Right ventricle myocardium superior (tissue), 1 donor: ENCODE data around the gene GARNL3. TPM values are rescaled to one million over a fixed set of nuclear protein-coding genes. Genes with fewer than 3 reads are reported as not detected.
A peak's percentile ranks its signal among the peaks of the same experiment; 100 is the strongest.

Source experiments
- ATAC-seq: fragments of 200-7000 bp; cut with Tn5 transposase; one replicate; pipeline ENCODE4 v1.9.1; 2020; ENCODE audit warnings: mild to moderate bottlenecking; ENCODE audit not compliant: poor library complexity
- DNase-seq: peaks from one replicate; pipeline ENCODE4 v3.0.0-alpha.2; 2020
- intact Hi-C: fragments of 100-400 bp; cut with DNase I; formaldehyde crosslinking; loops from one replicate; pipeline ENCODE4 v1.11.2; 2022
- total RNA-seq: library from RNA; stranded (reverse); fragmentation: NEBNext Ultra II Directional; extraction: Animal tissue kit (Norgen Biotek cat#: 25700); gene quantifications from one replicate; pipeline ENCODE4 v1.2.1, GENCODE V29; 2021
- donor health status: DM: no; HTN: yes; CAD: no; lungs with severe emphysema.

Gene GARNL3
- total RNA-seq, 1 donor from 2014 or later, result 12.6 TPM

GRCh38 chr9:127263664-127264063, 910 bp upstream of the GARNL3 start:
- intact Hi-C loops, result no loop called here
- ATAC-seq (peak; percentile 85), DNase-seq (no peak)

- intact Hi-C loops, result no loop called here
- DNase-seq, result no peak
- peak; percentile 14 for ATAC-seq
Measured at GRCh38 chr9:127267793-127268525, 3.4 kb downstream of the GARNL3 start.

- DNase-seq (no peak), ATAC-seq (no peak)
- intact Hi-C loops, result no loop called here
Measured at GRCh38 chr9:127269449-127269848, 4.9 kb downstream of the GARNL3 start.

- intact Hi-C loops, result no loop called here
- no peak for ATAC-seq
- DNase-seq, result no peak
Measured at GRCh38 chr9:127273326-127273725, 8.8 kb downstream of the GARNL3 start.

GRCh38 chr9:127277099-127277498, 12.5 kb downstream of the GARNL3 start:
- intact Hi-C loops, result no loop called here
- DNase-seq, result no peak

GRCh38 chr9:127277770-127278169, 13.2 kb downstream of the GARNL3 start:
- intact Hi-C loops, result no loop called here
- ATAC-seq (no peak), DNase-seq (no peak)

More at GRCh38 chr9:127277099-127277498, 12.5 kb downstream of the GARNL3 start:
- peak; percentile 20 for ATAC-seq

- DNase-seq (no peak), ATAC-seq (no peak)
- intact Hi-C loops, result no loop called here
Measured at GRCh38 chr9:127278372-127278771, 13.8 kb downstream of the GARNL3 start.

- ATAC-seq (no peak), DNase-seq (no peak)
- intact Hi-C loops, result no loop called here
Measured at GRCh38 chr9:127279717-127280285, 15.2 kb downstream of the GARNL3 start.

- no peak for DNase-seq
- ATAC-seq, result peak; percentile 24
- intact Hi-C loops, result no loop called here
Measured at GRCh38 chr9:127280880-127281660, 16.5 kb downstream of the GARNL3 start.

- ATAC-seq (no peak), DNase-seq (no peak)
- intact Hi-C loops, result no loop called here
Measured at GRCh38 chr9:127281891-127282290, 17.3 kb downstream of the GARNL3 start.

- ATAC-seq (no peak), DNase-seq (no peak)
- intact Hi-C loops, result no loop called here
Measured at GRCh38 chr9:127282611-127283010, 18.0 kb downstream of the GARNL3 start.

- ATAC-seq (no peak), DNase-seq (no peak)
- intact Hi-C loops, result no loop called here
Measured at GRCh38 chr9:127283135-127283534, 18.6 kb downstream of the GARNL3 start.

GRCh38 chr9:127283917-127284497, 19.4 kb downstream of the GARNL3 start:
- peak; percentile 45 for ATAC-seq
- intact Hi-C loops, result no loop called here
- peak; percentile 52 for DNase-seq

GRCh38 chr9:127285965-127286364, 21.4 kb downstream of the GARNL3 start:
- intact Hi-C loops, result no loop called here
- DNase-seq (no peak), ATAC-seq (no peak)

- intact Hi-C loops, result no loop called here
- DNase-seq (no peak), ATAC-seq (no peak)
Measured at GRCh38 chr9:127290561-127291065, 26.0 kb downstream of the GARNL3 start.

- intact Hi-C loops, result no loop called here
- ATAC-seq, result peak; percentile 73
- no peak for DNase-seq
Measured at GRCh38 chr9:127291246-127291778, 26.7 kb downstream of the GARNL3 start.

- intact Hi-C loops, result no loop called here
- ATAC-seq (no peak), DNase-seq (no peak)
Measured at GRCh38 chr9:127292415-127292814, 27.8 kb downstream of the GARNL3 start.

- intact Hi-C loops, result no loop called here
- no peak for DNase-seq
- no peak for ATAC-seq
Measured at GRCh38 chr9:127293328-127293727, 28.8 kb downstream of the GARNL3 start.

- ATAC-seq (no peak), DNase-seq (no peak)
- intact Hi-C loops, result no loop called here
Measured at GRCh38 chr9:127293767-127294166, 29.2 kb downstream of the GARNL3 start.
